H1 (cell line): ENCODE data around the gene ZNF213. TPM values are rescaled to one million over a fixed set of nuclear protein-coding genes. Genes with fewer than 3 reads are reported as not detected.

Source experiments
- CTCF ChIA-PET: fragments of 300-600 bp; sonication (Branson Sonifier 250); formaldehyde crosslinking; loops from one replicate; lab custom pipeline; 2021; ENCODE audit not compliant: partially characterized antibody; lab: Charles Lee
- POLR2A ChIA-PET: fragments of 300-600 bp; sonication (Branson Sonifier 250); formaldehyde crosslinking; loops from one replicate; lab custom pipeline; 2021; ENCODE audit warnings: inconsistent platforms; ENCODE audit not compliant: partially characterized antibody; lab: Charles Lee
- DNase-seq, 2 experiments: peaks; one replicate each; pipeline versions ENCODE4 v3.0.0 to v3.0.0-alpha.2; 2010 to 2022; ENCODE audit warnings: low spot score in 2 of 2, low read depth in 1 of 2, mixed read lengths in 1 of 2
- FAIRE-seq: peaks from 2 replicates; lab custom pipeline; 2011; peaks lifted over from hg19 to GRCh38; lab: Jason Lieb, UNC
- H2AFZ ChIP-seq: 2 replicates; pipeline ENCODE4 v1.8.1; 2012; ENCODE audit warnings: low read length, inconsistent platforms
- H2AK5ac ChIP-seq: 2 replicates; pipeline ENCODE4 v1.6.1; 2013; ENCODE audit warnings: low read depth, low read length
- H2BK120ac ChIP-seq: replicated peaks from 2 replicates; pipeline ENCODE3; 2013; ENCODE audit warnings: low read depth, low read length, inconsistent platforms
- H2BK12ac ChIP-seq: 2 replicates; pipeline ENCODE4 v1.6.1; 2013; ENCODE audit warnings: low read depth, low read length
- H2BK15ac ChIP-seq: 2 replicates; pipeline ENCODE4 v1.6.1; 2013; ENCODE audit warnings: low read length
- H2BK20ac ChIP-seq: 2 replicates; pipeline ENCODE4 v1.6.1; 2013; ENCODE audit warnings: low read length
- H2BK5ac ChIP-seq: 2 replicates; pipeline ENCODE4 v1.6.1; 2013; ENCODE audit warnings: low read depth, low read length
- H3K14ac ChIP-seq: 2 replicates; pipeline ENCODE4 v1.6.1; 2013; ENCODE audit warnings: inconsistent platforms; ENCODE audit not compliant: insufficient read length
- H3K18ac ChIP-seq: 2 replicates; pipeline ENCODE4 v1.6.1; 2013; ENCODE audit warnings: low read length; ENCODE audit errors: extremely low read depth
- H3K23ac ChIP-seq: 2 replicates; pipeline ENCODE4 v1.6.1; 2013; ENCODE audit warnings: inconsistent platforms; ENCODE audit not compliant: insufficient read length
- H3K23me2 ChIP-seq: 2 replicates; pipeline ENCODE4 v1.6.1; 2013; ENCODE audit warnings: low read depth, low read length
- H3K27ac ChIP-seq: 2 replicates; pipeline ENCODE4 v1.6.1; 2011; ENCODE audit warnings: low read depth, low read length, inconsistent platforms
- H3K27me3 ChIP-seq, 4 experiments: replicated peaks in 1 of 4; 1 replicate in 1 of 4; 2 replicates in 3 of 4; pipeline versions ENCODE4 v1.6.1 to v1.8.1; 2011 to 2013; ENCODE audit warnings: low read length in 3 of 4, mild to moderate bottlenecking in 3 of 4, inconsistent platforms in 2 of 4, mixed read lengths in 2 of 4, moderate library complexity in 1 of 4; ENCODE audit not compliant: control insufficient read depth in 3 of 4, insufficient read depth in 3 of 4; ENCODE audit errors: extremely low read depth in 1 of 4
- H3K36me3 ChIP-seq, 4 experiments: 2 replicates each; pipeline versions ENCODE4 v1.6.1 to v1.8.1; 2011 to 2013; ENCODE audit warnings: mild to moderate bottlenecking in 4 of 4, low read length in 3 of 4, moderate library complexity in 2 of 4, control low read depth in 1 of 4, inconsistent platforms in 1 of 4; ENCODE audit not compliant: insufficient read depth in 4 of 4, control insufficient read depth in 2 of 4
- H3K4ac ChIP-seq: replicated peaks from 2 replicates; pipeline ENCODE3; 2013; ENCODE audit warnings: low read length, low read depth, mixed read lengths, inconsistent platforms; ENCODE audit not compliant: insufficient read length
- H3K4me1 ChIP-seq, 4 experiments: replicated peaks in 1 of 4; 1 replicate in 1 of 4; 2 replicates in 3 of 4; pipeline versions ENCODE4 v1.6.1 to v1.8.1; 2011 to 2013; ENCODE audit warnings: low read length in 3 of 4, inconsistent platforms in 2 of 4, mixed read lengths in 1 of 4; ENCODE audit not compliant: insufficient read depth in 4 of 4, control insufficient read depth in 3 of 4
- H3K4me2 ChIP-seq, 2 experiments: 2 replicates each; pipeline versions ENCODE4 v1.6.1 to v1.8.1; 2011 to 2013; ENCODE audit warnings: low read depth in 2 of 2, low read length in 2 of 2, control low read depth in 1 of 2, inconsistent platforms in 1 of 2, mild to moderate bottlenecking in 1 of 2; ENCODE audit not compliant: insufficient read depth in 1 of 2
- H3K4me3 ChIP-seq, 4 experiments: fragments of 200-600, 300-600 bp in 1 of 4; sonication (generic), shearing (Covaris generic), sonication (Bioruptor Twin) in 1 of 4; 2 replicates each; pipeline versions ENCODE4 v1.5.1 to v1.8.1; 2011 to 2016; ENCODE audit warnings: low read length in 4 of 4, low read depth in 3 of 4, control low read depth in 2 of 4, inconsistent platforms in 2 of 4, mild to moderate bottlenecking in 2 of 4, mixed read lengths in 1 of 4, moderate library complexity in 1 of 4; ENCODE audit not compliant: insufficient read depth in 2 of 4; ENCODE audit errors: extremely low read depth in 1 of 4
- H3K56ac ChIP-seq: replicated peaks from 2 replicates; pipeline ENCODE3; 2013; ENCODE audit warnings: low read depth, mild to moderate bottlenecking, mixed read lengths, low read length, inconsistent platforms; ENCODE audit not compliant: insufficient read length
- H3K79me1 ChIP-seq: 2 replicates; pipeline ENCODE4 v1.6.1; 2013; ENCODE audit warnings: low read depth, low read length, control low read depth
- H3K79me2 ChIP-seq, 2 experiments: 2 replicates each; pipeline versions ENCODE4 v1.6.1 to v1.8.1; 2012 to 2013; ENCODE audit warnings: low read length in 2 of 2, mild to moderate bottlenecking in 2 of 2, inconsistent platforms in 1 of 2; ENCODE audit not compliant: insufficient read depth in 2 of 2, control insufficient read depth in 1 of 2
- H3K9ac ChIP-seq, 4 experiments: replicated peaks in 1 of 4; 1 replicate in 1 of 4; 2 replicates in 3 of 4; pipeline versions ENCODE4 v1.6.1 to v1.8.1; 2011 to 2013; ENCODE audit warnings: low read depth in 3 of 4, low read length in 3 of 4, control low read depth in 2 of 4, mild to moderate bottlenecking in 2 of 4, moderate library complexity in 2 of 4, inconsistent platforms in 1 of 4; ENCODE audit errors: extremely low read depth in 1 of 4
- H3K9me3 ChIP-seq, 2 experiments: 2 replicates each; pipeline versions ENCODE4 v1.6.1 to v1.8.1; 2012 to 2013; ENCODE audit warnings: mild to moderate bottlenecking in 2 of 2, moderate library complexity in 2 of 2, control low read depth in 1 of 2, inconsistent platforms in 1 of 2, low read depth in 1 of 2, low read length in 1 of 2, mixed read lengths in 1 of 2; ENCODE audit not compliant: insufficient read depth in 2 of 2
- H4K20me1 ChIP-seq, 2 experiments: replicated peaks in 1 of 2; 2 replicates each; pipeline versions ENCODE3 to v1.8.1; 2011 to 2013; ENCODE audit warnings: inconsistent platforms in 2 of 2, low read length in 2 of 2, mild to moderate bottlenecking in 1 of 2; ENCODE audit not compliant: insufficient read depth in 2 of 2, control insufficient read depth in 1 of 2
- H4K5ac ChIP-seq: 2 replicates; pipeline ENCODE4 v1.6.1; 2013; ENCODE audit warnings: low read length, low read depth, mixed read lengths, inconsistent platforms; ENCODE audit not compliant: insufficient read length
- H4K8ac ChIP-seq: 2 replicates; pipeline ENCODE4 v1.8.0; 2013; ENCODE audit warnings: mild to moderate bottlenecking, moderate library complexity, low read length, inconsistent platforms; ENCODE audit not compliant: insufficient read depth; ENCODE audit errors: extremely low read depth
- H4K91ac ChIP-seq: replicated peaks from 2 replicates; pipeline ENCODE3; 2013; ENCODE audit warnings: low read length, mixed read lengths, inconsistent platforms; ENCODE audit not compliant: insufficient read length
- RFX5 ChIP-seq: IDR thresholded peaks from 2 replicates; pipeline ENCODE4 v1.6.1; 2011; ENCODE audit warnings: low read depth, low read length, improper control_type of control experiment, borderline replicate concordance
- TAF7 ChIP-seq: optimal IDR thresholded peaks from 2 replicates; pipeline ENCODE3; 2011; ENCODE audit warnings: low read depth, mild to moderate bottlenecking, inconsistent platforms, low read length, moderate library complexity, borderline replicate concordance
- TCF12 ChIP-seq: IDR thresholded peaks from 2 replicates; pipeline ENCODE4 v1.6.1; 2011; ENCODE audit warnings: low read depth, mild to moderate bottlenecking, low read length
- YY1 ChIP-seq: IDR thresholded peaks from 2 replicates; pipeline ENCODE4 v1.6.1; 2011; ENCODE audit warnings: low read depth, mild to moderate bottlenecking, low read length
- WGBS, 2 experiments: shearing (Covaris generic) in 1 of 2; methylation state at CpG; one replicate each; pipeline versions ENCODE4 v1.1.6 to v1.1.7; 2013 to 2015; ENCODE audit warnings: low lambda C conversion rate in 2 of 2, mixed read lengths in 2 of 2, inconsistent platforms in 1 of 2, low coverage in 1 of 2, missing lambda C conversion rate in 1 of 2; ENCODE audit not compliant: insufficient replicate concordance in 2 of 2, insufficient coverage in 1 of 2, insufficient read length in 1 of 2; ENCODE audit errors: extremely low coverage in 1 of 2, missing lambda C conversion rate in 1 of 2; 5-methylcytosine and 5-hydroxymethylcytosine counted together
- polyA plus RNA-seq, 7 experiments: library from polyadenylated mRNA; depleted of rRNA in 3 of 7; stranded (reverse) in 5 of 7; unstranded in 2 of 7; fragments of >200 nt in 5 of 7; fragments of 200-250 nt in 2 of 7; gene quantifications; 1 replicate in 5 of 7; 2 replicates in 1 of 7; 4 replicates in 1 of 7; pipeline versions ENCODE4 v1.2.1 to v1.2.3, GENCODE V29; 2011 to 2013; ENCODE audit warnings: missing spikeins in 2 of 7, mixed read lengths in 2 of 7
- total RNA-seq: library from RNA; stranded (reverse); fragmentation: NEBNext Ultra II Directional; extraction: Animal tissue kit (Norgen Biotek cat#: 25700); gene quantifications from 2 replicates; pipeline ENCODE4 v1.2.1, GENCODE V29; 2021
- TF ChIP-seq, protein P1 (sequence below): IDR thresholded peaks from 2 replicates; pipeline ENCODE4 v1.6.1; 2011; ENCODE audit warnings: low read length, improper control_type of control experiment

The ZNF213 gene
- total and polyA plus RNA-seq, 2 of the 8 experiments (the other 6 are each of a cell fraction or from before 2014, with no cell fraction given), result 1.6 to 6.9 TPM

DNA sequence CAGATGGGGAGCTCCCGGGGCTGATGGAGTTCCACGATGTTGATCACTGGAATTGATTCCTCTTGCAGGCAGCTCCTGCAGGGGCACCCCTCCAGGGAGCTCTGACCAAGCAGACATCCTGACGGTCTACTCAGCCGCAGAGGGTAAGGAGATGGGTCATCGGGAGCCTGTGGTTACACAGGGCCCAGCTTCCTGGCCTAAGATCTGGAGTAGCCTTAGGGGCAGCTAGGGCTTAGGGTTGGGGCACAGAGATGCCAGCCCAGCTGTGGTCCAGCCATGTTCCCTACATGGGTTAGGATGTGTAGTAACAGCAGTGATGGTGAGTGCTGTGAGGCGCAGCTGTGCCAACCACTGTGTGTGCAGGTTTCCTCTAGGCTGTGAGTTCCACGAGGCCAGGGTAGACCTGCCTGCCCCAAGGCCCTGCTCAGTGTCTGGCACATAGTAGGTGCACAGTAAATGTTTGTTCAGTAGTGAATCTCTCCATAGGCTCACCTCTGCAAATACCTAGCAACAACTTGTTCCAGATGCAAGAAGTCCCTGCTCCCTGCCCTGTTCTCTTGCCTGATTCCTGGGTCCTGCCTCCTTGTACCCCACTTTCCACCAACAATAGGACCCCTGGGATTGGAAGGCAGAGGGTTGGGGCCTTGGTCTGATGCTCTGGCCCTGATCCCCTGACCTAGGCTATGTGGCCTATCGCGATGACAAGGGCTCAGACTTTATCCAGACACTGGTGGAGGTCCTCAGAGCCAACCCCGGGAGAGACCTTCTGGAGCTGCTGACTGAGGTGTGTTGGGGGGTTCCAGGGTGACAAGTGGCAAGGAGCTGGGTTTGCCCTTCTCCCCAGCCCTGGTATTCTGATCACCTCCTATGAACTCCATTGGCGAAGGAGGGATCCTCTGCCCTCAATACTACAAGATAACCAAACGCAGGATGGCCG lies 13.7 kb downstream of the ZNF213 start:
- H2AFZ ChIP-seq, result no peak overlapping the region
- WGBS, 2 experiments, result 92% methylated on average over 13 of the region's 13 CpGs; no CpG with 5 or more reads in 1 of the 2 experiments
- POLR2A ChIA-PET, result interaction anchor here (0.8 to 8.6 kb wide), 16 partner anchors 10 to 130 kb away, joined by 3 to 69 read pairs (median 4); partner anchors contain the start of genes CLDN6, TNFRSF12A, ZNF213 and ZSCAN10
- TF ChIP-seq TCF12 (no peak), YY1 (no peak), TAF7 (no peak), RFX5 (no peak)
- TF ChIP-seq, protein P1, sequence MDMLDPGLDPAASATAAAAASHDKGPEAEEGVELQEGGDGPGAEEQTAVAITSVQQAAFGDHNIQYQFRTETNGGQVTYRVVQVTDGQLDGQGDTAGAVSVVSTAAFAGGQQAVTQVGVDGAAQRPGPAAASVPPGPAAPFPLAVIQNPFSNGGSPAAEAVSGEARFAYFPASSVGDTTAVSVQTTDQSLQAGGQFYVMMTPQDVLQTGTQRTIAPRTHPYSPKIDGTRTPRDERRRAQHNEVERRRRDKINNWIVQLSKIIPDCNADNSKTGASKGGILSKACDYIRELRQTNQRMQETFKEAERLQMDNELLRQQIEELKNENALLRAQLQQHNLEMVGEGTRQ, result no peak

More for the DNA sequence above, 13.7 kb downstream of the ZNF213 start:
- H4K8ac ChIP-seq, result no peak overlapping the region; the same call in 1 of the 2 replicates
- peak overlapping the region; percentile 73 to 91; a peak in 1 of 4 replicates for H3K4me2 ChIP-seq
- no peaks in the 10 kb centered on the region for H3K36me3 ChIP-seq
- H3K9ac ChIP-seq, result no peak overlapping the region
- no peak overlapping the region for H2BK5ac ChIP-seq
- peaks cover 12% of the 10 kb centered on the region; the same call in 1 of the 2 replicates for H3K23me2 ChIP-seq
- H2BK120ac ChIP-seq, result no peak overlapping the region
- H3K27ac ChIP-seq, result no peak overlapping the region
- no peak overlapping the region for H2BK20ac ChIP-seq
- no peak overlapping the region for H3K14ac ChIP-seq
- H3K79me1 ChIP-seq, result no peaks in the 10 kb centered on the region
- CTCF ChIA-PET, result interaction anchor here (0.7 to 10.9 kb wide), 16 partner anchors 9 to 117 kb away, joined by 3 to 174 read pairs (median 6); partner anchors contain the start of genes OR1F1, ZNF205 and ZNF213
- H3K18ac ChIP-seq, result no peak overlapping the region
- no peak for DNase-seq
- H3K4me3 ChIP-seq, result no peak overlapping the region
- H3K79me2 ChIP-seq, result no peaks in the 10 kb centered on the region
- no peak for FAIRE-seq
- no peak overlapping the region for H3K4ac ChIP-seq
- H4K5ac ChIP-seq, result no peak overlapping the region
- H3K9me3 ChIP-seq, result no peaks in the 10 kb centered on the region
- no peak overlapping the region for H2AK5ac ChIP-seq
- H3K56ac ChIP-seq, result no peak overlapping the region
- no peak overlapping the region for H3K23ac ChIP-seq
- H2BK12ac ChIP-seq, result 0 out of 2 replicates have a peak overlapping the region, but pooled peaks have one; percentile 2
- H4K20me1 ChIP-seq, result peaks cover 0 to 2% of the 10 kb centered on the region in 2 experiments
- peak overlapping the region; percentile 75 for H4K91ac ChIP-seq
- H3K27me3 ChIP-seq, result peaks cover 0 to 18% (median 12%) of the 10 kb centered on the region in 4 experiments; a peak in 5 of 7 replicates
- peak overlapping the region; percentile 92; the same call in 1 of the 2 replicates for H2BK15ac ChIP-seq
- H3K4me1 ChIP-seq, result peaks cover 0 to 5% (median 3%) of the 10 kb centered on the region in 4 experiments; a peak in 4 of 7 replicates
